GM12875 (cell line): ENCODE results near the gene LRP6.

Source experiments
- H3K4me3 ChIP-seq: one replicate; pipeline ENCODE4 v1.5.1; 2011; ENCODE audit warnings: low read depth, low read length, control low read depth
- CTCF ChIP-seq: IDR thresholded peaks from 2 replicates; pipeline ENCODE4 v1.5.1; 2011; ENCODE audit warnings: low read depth, mild to moderate bottlenecking, control low read depth, inconsistent platforms, low read length, moderate library complexity, borderline replicate concordance; ENCODE audit not compliant: insufficient read depth

LRP6 gene

GRCh38 chr12:12091977-12092663 is 174.7 kb downstream of the LRP6 start:
- no peak overlapping the region for H3K4me3 ChIP-seq
- TF ChIP-seq CTCF: no peak

GRCh38 chr12:12091071-12091470 is 175.8 kb downstream of the LRP6 start:
- TF ChIP-seq CTCF: no peak
- no peak overlapping the region for H3K4me3 ChIP-seq

GRCh38 chr12:12088761-12089160 is 178.1 kb downstream of the LRP6 start:
- no peak overlapping the region for H3K4me3 ChIP-seq
- no peak for TF ChIP-seq CTCF

- no peak for TF ChIP-seq CTCF
- H3K4me3 ChIP-seq: no peak overlapping the region
Observed at GRCh38 chr12:12088147-12088546, 178.7 kb downstream of the LRP6 start.

- no peak for TF ChIP-seq CTCF
- no peak overlapping the region for H3K4me3 ChIP-seq
Observed at GRCh38 chr12:12087693-12088034, 179.2 kb downstream of the LRP6 start.

GRCh38 chr12:12086973-12087692 is 179.7 kb downstream of the LRP6 start:
- H3K4me3 ChIP-seq: no peak overlapping the region
- no peak for TF ChIP-seq CTCF

GRCh38 chr12:12086362-12086761 is 180.5 kb downstream of the LRP6 start:
- no peak overlapping the region for H3K4me3 ChIP-seq
- TF ChIP-seq CTCF: no peak
